G401.6 (cell line): ENCODE measurements around the gene CYB5R2.

Experiments used
- FAIRE-seq: peaks from 2 replicates; lab custom pipeline; 2012; peaks lifted over from hg19 to GRCh38; lab: Jason Lieb, UNC

Gene CYB5R2

DNA sequence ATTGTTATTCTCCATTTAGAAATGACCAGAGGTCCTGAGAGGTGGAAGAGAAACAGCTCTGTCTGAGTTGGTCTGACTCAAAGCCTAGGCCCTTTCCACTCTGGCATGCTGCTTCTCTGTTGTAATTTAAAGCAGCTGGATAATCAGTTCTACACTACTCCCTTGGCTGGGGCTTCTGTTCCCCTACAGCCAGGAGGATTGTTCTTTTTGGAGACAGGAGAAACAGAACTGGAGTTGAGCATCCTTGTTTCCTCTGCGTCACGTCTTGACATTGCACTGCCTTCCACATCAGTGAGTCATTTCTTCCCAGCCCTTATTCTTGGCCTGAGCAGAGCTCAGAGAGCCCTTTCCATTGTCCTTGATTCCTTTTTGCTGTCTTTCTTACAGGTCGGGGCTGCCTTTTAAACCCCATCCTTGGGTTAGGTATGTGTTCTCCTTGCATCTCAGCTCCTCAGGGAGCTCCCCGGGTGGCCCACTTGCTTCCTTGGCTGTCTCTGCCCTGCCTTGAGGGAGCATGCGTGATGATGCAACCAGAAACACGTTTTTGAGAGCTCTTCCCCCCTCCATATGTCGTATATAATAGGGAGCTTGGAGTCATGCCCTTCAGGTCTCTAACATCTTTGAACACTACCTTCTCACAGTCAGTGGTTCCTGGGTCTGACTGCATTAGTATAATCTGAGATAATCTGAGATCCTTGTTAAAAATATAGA is 35.7 kb downstream of the CYB5R2 start:
- FAIRE-seq = no peak

DNA sequence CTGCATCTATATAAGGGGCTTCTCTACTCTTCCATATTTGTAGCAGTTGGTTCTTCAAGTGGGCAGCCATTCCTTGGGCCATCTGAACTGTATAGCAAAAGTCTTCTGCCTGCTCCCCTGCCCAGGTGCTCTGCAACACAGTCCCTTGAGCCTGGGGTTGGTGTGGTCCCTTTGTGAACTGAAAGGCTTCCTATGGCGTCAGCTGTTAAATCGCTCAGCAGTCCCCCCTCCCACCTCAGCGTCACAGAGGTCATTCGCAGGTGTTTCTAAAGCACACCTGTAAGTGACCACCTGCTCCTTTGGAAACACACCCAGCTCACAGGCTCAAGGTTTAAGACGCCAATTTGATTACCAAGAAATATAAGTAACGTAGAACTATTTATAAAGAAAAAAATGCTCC is 37.0 kb downstream of the CYB5R2 start:
- FAIRE-seq = no peak

DNA sequence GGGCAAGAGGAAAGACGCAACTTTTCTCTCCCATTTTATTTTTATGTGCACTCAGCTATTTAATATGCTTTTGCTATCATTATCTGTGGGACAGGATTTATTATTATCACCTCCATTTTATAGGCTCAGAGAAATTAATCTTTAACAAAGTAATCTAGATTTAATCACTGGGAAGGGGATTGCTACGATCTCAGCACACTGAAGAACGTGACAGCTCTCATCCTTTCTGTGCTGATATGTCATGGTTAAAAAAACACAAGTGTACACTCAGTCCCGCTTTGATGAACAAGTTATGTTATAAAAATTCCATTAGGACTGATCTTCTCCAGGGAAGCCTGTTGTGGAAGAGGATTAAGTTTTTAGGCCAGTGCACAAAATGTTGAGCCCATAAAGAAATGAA is 37.6 kb downstream of the CYB5R2 start:
- FAIRE-seq = no peak

DNA sequence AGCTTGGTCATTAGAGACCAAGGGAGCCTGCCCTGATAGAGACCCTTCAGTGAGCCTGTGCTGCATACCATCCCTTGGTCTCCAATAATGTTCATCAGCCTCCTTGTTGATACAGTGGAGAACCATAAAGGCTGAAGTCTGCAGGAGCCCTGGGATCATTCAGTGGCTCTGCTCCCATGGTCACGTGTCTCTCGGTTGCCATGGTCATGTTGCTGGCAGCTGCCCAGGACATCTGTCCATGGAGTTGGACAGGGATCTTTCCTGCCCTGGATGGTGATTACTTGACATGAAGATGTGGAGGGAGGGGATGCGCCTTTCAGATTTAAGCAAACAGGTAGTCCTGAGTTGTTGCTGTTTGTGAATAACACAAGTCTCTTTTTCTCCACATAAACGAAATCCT is 38.2 kb downstream of the CYB5R2 start:
- FAIRE-seq = no peak

DNA sequence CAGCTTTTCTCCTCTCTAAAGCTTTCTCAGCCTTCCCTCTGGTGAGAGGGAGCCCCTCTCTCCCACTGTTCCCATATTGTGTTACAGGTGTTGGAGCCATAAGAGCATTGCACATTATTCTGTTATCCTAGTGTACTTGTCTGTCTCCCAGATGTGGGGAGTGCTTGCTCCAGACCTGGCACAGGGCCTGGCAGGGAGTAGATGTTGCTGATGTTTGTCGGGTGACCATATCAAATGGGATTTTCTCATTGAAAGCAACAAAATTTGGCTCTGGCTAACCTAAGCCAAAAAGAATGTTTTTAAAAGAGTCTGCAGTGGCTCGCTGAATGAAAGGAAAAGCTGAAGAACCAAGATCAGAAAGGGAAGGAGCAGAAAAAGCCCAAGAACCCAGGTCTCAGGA is 41.1 kb downstream of the CYB5R2 start:
- FAIRE-seq = no peak

DNA sequence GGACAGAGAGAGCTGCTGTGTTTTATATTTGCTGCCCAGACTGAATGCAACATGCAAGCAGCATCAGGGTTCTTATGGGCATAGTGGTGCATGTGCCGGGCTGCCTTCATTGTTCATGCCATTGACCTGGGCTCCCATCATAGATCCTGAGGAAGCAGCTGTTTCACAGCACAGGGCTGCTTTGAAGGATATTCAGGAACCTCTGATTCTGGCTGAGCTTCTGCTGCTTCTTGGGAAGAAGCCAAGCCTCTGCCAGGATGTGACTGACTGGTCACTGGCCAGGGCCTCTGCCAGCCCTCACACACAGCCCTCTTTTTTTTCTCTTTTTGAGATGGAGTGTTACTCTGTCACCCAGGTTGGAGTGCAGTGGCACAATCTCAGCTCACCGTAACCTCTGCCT is 43.3 kb downstream of the CYB5R2 start:
- FAIRE-seq = no peak

DNA sequence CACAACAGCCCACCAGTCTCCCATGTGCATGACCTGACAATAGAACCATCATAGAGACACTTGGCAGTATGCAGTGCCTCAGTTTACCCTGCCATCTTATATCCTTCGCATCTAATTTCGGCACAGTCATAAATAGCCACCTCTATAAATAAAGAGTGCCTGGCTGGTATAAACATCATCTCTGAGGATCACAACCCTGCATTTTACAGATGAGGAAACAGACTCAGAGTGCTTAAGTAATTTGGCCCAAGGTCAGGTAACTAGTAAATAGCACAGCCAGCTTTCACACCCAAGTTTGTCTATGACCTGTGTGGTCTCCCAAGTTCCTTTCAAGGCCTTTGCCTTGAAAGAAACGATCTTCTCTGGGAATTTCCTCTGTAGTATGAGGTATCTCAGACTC is 44.6 kb downstream of the CYB5R2 start:
- FAIRE-seq = no peak

DNA sequence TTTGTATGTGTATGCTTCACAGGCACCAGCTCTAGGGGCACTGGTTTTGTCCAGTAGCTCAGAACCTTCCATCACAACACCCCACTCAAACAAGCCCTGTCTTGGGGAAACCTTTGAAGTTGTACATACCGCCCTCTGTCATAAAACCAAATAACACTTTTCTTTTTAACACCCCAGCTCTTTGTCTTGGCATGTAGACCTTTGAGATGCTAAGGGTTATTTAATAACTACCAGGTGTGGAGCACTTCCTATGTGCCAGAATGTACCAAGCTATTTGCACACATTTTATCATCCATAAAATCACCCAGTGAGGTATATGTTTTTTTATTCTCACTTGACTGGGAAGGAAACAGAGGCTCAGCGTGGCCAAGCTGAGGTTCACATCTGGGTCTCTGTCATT is 50.6 kb downstream of the CYB5R2 start:
- no peak for FAIRE-seq

DNA sequence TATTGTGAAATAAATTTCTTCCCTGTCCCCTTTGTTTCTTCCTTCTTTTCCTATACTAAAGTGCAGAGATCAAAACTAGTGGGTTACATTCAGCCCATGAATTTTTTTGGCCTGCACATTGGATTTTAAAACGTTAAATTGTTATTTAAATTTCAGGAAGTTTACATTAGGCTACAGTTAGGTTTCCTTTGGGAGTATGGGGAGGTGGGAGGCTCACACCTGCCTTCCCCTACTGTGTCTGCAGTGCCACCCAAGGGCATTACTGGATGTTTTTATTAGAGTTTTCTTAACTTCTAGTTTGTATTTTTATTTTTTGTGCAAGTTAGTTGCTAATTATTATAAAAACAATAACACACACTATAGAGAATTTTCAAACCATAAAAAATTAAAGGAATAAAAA is 51.7 kb downstream of the CYB5R2 start:
- FAIRE-seq = no peak

DNA sequence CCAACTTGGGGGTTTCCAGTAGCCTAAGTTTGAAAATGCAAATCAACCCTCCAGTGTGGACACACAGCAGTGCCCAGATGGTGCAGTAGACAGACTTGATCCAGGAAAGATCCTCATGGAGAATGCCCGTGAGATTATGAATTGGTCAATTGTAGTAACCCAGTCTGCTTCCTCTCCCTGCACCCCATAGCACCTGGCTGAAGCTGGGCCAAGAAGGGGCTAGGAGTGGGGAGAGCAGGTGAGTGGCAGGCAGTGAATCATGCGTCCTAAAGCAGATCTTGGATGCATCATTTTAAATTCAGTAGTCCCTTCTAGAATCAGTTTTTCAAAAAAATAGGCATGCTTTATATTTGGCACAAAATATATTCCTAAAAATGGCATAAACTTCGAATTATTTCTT is 52.2 kb downstream of the CYB5R2 start:
- FAIRE-seq = no peak

DNA sequence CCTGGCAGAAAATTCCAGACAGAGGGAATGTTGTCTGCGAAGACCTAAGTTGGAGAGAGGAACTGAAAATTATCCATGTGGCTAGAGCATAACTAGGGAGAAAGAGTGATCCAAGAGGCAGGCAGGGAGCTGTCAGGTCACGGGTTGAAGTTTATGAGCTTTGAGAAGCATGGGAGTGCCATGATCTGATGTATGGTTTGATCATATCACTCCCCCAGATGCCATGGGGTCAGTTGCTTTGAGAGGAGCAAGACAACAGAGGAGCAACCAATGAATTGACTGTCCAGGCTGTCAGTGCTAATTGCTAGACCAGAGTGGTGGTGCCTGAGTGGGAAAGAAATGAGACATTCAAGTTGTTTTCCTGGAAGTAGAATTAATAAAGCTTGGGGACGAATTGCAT is 54.0 kb downstream of the CYB5R2 start:
- FAIRE-seq = no peak

DNA sequence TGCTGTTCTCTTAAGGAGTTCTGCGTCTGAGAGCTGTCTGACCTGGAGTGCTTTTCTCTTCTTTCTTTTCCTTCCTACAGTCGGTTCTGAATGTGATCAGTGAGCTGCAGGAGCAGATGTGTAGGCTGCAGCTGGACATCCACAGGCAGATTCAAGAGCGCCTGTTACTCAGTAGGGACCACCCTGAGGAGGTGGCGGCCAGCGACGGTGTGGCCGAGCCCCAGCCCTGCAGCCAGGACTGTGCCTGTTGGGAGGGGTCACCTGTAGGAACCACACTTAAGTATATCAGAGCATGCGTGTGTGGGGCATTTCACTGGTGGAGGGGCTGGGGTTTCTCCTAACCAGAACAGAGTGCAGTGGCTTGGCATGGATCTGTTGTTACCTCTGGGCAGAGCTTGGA is 56.3 kb downstream of the CYB5R2 start:
- no peak for FAIRE-seq
